Inflammatory macrophage (primary cell): Measurements from ENCODE around the gene USP10.

Experiments used
- DNase-seq, 2 donors: peaks; one replicate each; pipeline ENCODE4 v3.0.0-alpha.2; 2020 to 2022

Gene USP10

GRCh38 chr16:84827897-84828296, 128.1 kb downstream of the USP10 start:
- no peak for DNase-seq

- no peak for DNase-seq
Measured at GRCh38 chr16:84828322-84828721, 128.5 kb downstream of the USP10 start.
